Immature natural killer cell (primary cell): Measurements from ENCODE around the gene ACACB. TPM values are rescaled to one million over a fixed set of nuclear protein-coding genes. Genes with fewer than 3 reads are reported as not detected.
A peak's percentile ranks its signal among the peaks of the same experiment; 100 is the strongest.

ENCODE experiments used
- DNase-seq, 3 donors: peaks; one replicate each; pipeline ENCODE4 v3.0.0; 2022; ENCODE audit warnings: mixed read lengths in 1 of 3
- H3K27ac Mint-ChIP-seq, 6 donors: one replicate each; pipeline ENCODE4 v1.8.0; 2020; ENCODE audit warnings: mixed read lengths in 6 of 6, mild to moderate bottlenecking in 5 of 6, inconsistent platforms in 4 of 6, moderate library complexity in 3 of 6
- H3K27me3 Mint-ChIP-seq, 3 donors: one replicate each; pipeline ENCODE4 v1.8.0; 2020 to 2021; ENCODE audit warnings: low read depth in 3 of 3, mild to moderate bottlenecking in 3 of 3, mixed read lengths in 3 of 3, moderate library complexity in 3 of 3, inconsistent platforms in 1 of 3
- H3K36me3 Mint-ChIP-seq, 3 donors: one replicate each; pipeline ENCODE4 v1.8.0; 2020; ENCODE audit warnings: mixed read lengths in 3 of 3, inconsistent platforms in 2 of 3, mild to moderate bottlenecking in 2 of 3
- H3K4me1 Mint-ChIP-seq, 2 donors: one replicate each; pipeline ENCODE4 v1.8.0; 2020; ENCODE audit warnings: inconsistent platforms in 2 of 2, mild to moderate bottlenecking in 2 of 2, mixed read lengths in 2 of 2, moderate library complexity in 1 of 2
- H3K4me3 Mint-ChIP-seq, 5 donors: one replicate each; pipeline ENCODE4 v1.8.0; 2020; ENCODE audit warnings: mild to moderate bottlenecking in 5 of 5, mixed read lengths in 5 of 5, inconsistent platforms in 3 of 5, moderate library complexity in 3 of 5
- H3K9me3 Mint-ChIP-seq, 6 donors: one replicate each; pipeline ENCODE4 v1.8.0; 2020; ENCODE audit warnings: mild to moderate bottlenecking in 6 of 6, mixed read lengths in 6 of 6, inconsistent platforms in 4 of 6, moderate library complexity in 3 of 6
- polyA plus RNA-seq, 3 donors: library from polyadenylated mRNA; unstranded; fragments of 300-500 nt; fragmentation: Illumina TruSeq; gene quantifications; one replicate each; pipeline ENCODE4 v1.2.3, GENCODE V29; 2021

Gene ACACB
- polyA plus RNA-seq, 3 donors from 2014 or later, result 1.2 to 2.1 TPM; not detected in 1

- H3K27ac Mint-ChIP-seq, result no peak overlapping the region
- H3K36me3 Mint-ChIP-seq, result no peaks in the 10 kb centered on the region
- H3K9me3 Mint-ChIP-seq, result no peaks in the 10 kb centered on the region
- no peak for DNase-seq
- H3K27me3 Mint-ChIP-seq, result peaks cover 0 to 9% (median 2%) of the 10 kb centered on the region in 3 donors
- no peaks in the 10 kb centered on the region for H3K4me1 Mint-ChIP-seq
- no peak overlapping the region for H3K4me3 Mint-ChIP-seq
Observed at GRCh38 chr12:109286252-109286651, 169.9 kb downstream of the ACACB start.

- Mint-ChIP-seq H3K4me3 (no peak overlapping the region), H3K36me3 (no peaks in the 10 kb centered on the region), H3K9me3 (no peaks in the 10 kb centered on the region), H3K4me1 (no peaks in the 10 kb centered on the region), H3K27ac (no peak overlapping the region), H3K27me3 (peaks cover 0 to 9% (median 2%) of the 10 kb centered on the region in 3 donors)
- DNase-seq, result no peak
Observed at GRCh38 chr12:109286652-109287051, 170.3 kb downstream of the ACACB start.

DNA sequence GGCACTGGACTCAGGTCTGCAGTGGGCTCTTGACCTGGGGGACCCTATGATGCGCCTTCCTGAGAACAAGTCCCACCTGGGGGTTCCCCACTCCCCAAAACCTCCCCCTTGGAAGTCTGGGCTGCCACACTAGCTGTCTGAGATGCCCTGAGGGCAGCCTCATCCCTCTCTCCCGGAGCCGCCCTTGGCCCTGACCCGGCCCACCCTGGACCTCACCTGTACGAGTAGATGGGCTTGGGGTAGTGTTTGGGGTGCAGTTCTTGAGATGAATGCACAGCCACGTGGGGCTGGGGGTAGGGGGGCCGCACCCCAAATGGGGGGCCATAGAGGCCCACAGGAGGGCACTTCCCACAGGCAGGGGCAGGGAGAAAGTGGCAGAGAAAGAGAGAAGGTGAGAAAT, 170.8 kb downstream of the ACACB start:
- Mint-ChIP-seq H3K4me3 (no peak overlapping the region), H3K27me3 (peaks cover under 1 to 9% (median 2%) of the 10 kb centered on the region in 3 donors), H3K4me1 (no peaks in the 10 kb centered on the region), H3K27ac (no peak overlapping the region), H3K36me3 (no peaks in the 10 kb centered on the region), H3K9me3 (no peaks in the 10 kb centered on the region)
- no peak for DNase-seq

DNA sequence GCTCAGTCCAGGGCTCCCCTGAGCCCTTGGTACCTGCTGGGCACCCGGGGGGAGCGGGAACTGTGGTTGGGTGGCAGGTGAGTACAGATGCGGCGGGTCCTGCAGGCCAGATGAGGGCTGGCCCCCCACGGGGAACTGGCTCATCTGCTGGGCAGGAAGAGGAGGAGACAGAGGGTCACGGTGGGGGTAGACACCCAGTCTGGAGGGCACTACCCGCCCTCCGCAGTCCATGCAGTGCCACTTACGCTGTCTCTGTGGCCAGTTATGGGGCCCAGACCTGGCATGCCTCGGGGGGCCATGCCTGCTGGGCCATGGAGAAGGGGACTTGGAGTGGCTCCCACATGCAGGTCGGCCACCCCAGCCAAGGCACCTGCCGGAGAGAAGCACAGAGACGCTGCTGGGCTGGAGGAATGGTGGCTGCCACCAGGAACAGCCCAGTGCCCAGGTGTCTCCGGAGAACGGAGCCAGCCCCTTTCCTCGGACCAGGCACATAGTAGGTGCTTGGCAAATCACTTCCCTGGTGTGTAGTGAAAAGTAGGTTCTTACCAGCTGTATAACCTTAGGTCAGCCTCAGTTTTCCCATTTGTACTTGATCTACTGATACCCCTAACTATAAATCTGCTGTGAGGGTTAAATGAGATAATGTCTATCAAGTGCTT, 171.6 kb downstream of the ACACB start:
- DNase-seq, result no peak
- Mint-ChIP-seq H3K9me3 (no peaks in the 10 kb centered on the region), H3K4me3 (no peak overlapping the region), H3K36me3 (no peaks in the 10 kb centered on the region), H3K27me3 (peaks cover 2 to 10% (median 3%) of the 10 kb centered on the region in 3 donors), H3K4me1 (no peaks in the 10 kb centered on the region), H3K27ac (no peak overlapping the region)

- no peaks in the 10 kb centered on the region for H3K36me3 Mint-ChIP-seq
- H3K27me3 Mint-ChIP-seq, result peaks cover 2 to 12% (median 4%) of the 10 kb centered on the region in 3 donors
- H3K27ac Mint-ChIP-seq, result no peak overlapping the region
- H3K9me3 Mint-ChIP-seq, result no peaks in the 10 kb centered on the region
- DNase-seq, result no peak
- H3K4me3 Mint-ChIP-seq, result no peak overlapping the region
- no peaks in the 10 kb centered on the region for H3K4me1 Mint-ChIP-seq
Observed at GRCh38 chr12:109288571-109288970, 172.2 kb downstream of the ACACB start.

GRCh38 chr12:109289004-109289403, 172.6 kb downstream of the ACACB start:
- Mint-ChIP-seq H3K36me3 (no peaks in the 10 kb centered on the region), H3K4me1 (no peaks in the 10 kb centered on the region), H3K4me3 (no peak overlapping the region), H3K27me3 (peaks cover 4 to 9% (median 4%) of the 10 kb centered on the region in 3 donors), H3K27ac (no peak overlapping the region), H3K9me3 (no peaks in the 10 kb centered on the region)
- DNase-seq, result no peak

- H3K9me3 Mint-ChIP-seq, result no peaks in the 10 kb centered on the region
- H3K4me1 Mint-ChIP-seq, result no peaks in the 10 kb centered on the region
- peaks cover 4 to 9% (median 4%) of the 10 kb centered on the region in 3 donors for H3K27me3 Mint-ChIP-seq
- no peak overlapping the region for H3K4me3 Mint-ChIP-seq
- DNase-seq, result no peak
- no peaks in the 10 kb centered on the region for H3K36me3 Mint-ChIP-seq
- H3K27ac Mint-ChIP-seq, result no peak overlapping the region
Observed at GRCh38 chr12:109289551-109289950, 173.2 kb downstream of the ACACB start.

GRCh38 chr12:109290061-109290460, 173.7 kb downstream of the ACACB start:
- H3K27me3 Mint-ChIP-seq, result peaks cover 4 to 12% (median 4%) of the 10 kb centered on the region in 3 donors
- no peaks in the 10 kb centered on the region for H3K4me1 Mint-ChIP-seq
- H3K36me3 Mint-ChIP-seq, result no peaks in the 10 kb centered on the region
- no peak overlapping the region for H3K27ac Mint-ChIP-seq
- no peaks in the 10 kb centered on the region for H3K9me3 Mint-ChIP-seq
- no peak for DNase-seq
- no peak overlapping the region for H3K4me3 Mint-ChIP-seq

- no peak for DNase-seq
- H3K4me1 Mint-ChIP-seq, result no peaks in the 10 kb centered on the region
- no peak overlapping the region for H3K4me3 Mint-ChIP-seq
- H3K27me3 Mint-ChIP-seq, result peaks cover 4 to 12% (median 4%) of the 10 kb centered on the region in 3 donors
- H3K36me3 Mint-ChIP-seq, result no peaks in the 10 kb centered on the region
- no peak overlapping the region for H3K27ac Mint-ChIP-seq
- no peaks in the 10 kb centered on the region for H3K9me3 Mint-ChIP-seq
Observed at GRCh38 chr12:109291117-109291516, 174.7 kb downstream of the ACACB start.

DNA sequence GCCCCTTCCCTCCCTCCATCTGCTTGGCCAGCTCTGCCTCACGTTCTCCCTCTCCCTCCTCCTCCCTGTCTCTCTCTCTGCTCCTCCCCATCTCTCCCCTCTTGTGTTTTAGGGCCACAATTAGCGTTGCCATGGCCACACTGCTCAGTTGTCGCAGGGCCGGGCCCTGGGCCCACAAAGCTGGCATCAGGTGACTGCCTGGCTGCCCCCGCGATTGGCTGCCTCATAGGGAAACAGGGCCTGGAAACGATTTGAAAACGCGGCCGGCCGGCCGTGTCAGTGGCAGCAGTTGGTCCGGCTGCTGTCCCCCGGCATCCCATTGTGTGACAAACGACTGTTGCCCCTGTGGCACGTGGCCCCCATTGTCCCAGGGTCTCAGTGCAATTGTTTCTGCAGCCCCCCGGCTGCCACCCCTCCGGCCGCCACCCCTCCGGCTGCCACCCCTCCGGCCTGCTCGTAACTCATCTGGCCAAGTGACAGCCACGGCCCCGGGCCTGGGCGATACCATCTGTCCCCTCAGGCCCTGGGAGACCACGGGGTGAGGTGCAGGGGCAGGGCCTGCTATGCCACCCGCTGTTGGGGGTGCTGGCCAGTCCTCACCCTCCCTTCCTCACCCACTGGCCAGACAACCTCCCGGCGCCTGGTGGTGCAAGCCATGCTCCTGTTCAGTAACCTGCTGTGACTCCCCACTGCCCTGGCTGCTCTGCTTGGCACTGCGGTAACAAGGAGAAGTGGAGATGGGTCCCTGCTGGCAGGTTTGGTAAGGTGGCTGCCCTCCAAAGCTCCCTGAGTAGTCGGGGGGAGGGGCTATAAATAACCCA, 175.3 kb downstream of the ACACB start:
- no peaks in the 10 kb centered on the region for H3K4me1 Mint-ChIP-seq
- no peak for DNase-seq
- H3K4me3 Mint-ChIP-seq, result no peak overlapping the region
- no peaks in the 10 kb centered on the region for H3K9me3 Mint-ChIP-seq
- H3K36me3 Mint-ChIP-seq, result no peaks in the 10 kb centered on the region
- H3K27ac Mint-ChIP-seq, result no peak overlapping the region
- peaks cover 4 to 12% (median 4%) of the 10 kb centered on the region in 3 donors for H3K27me3 Mint-ChIP-seq

DNA sequence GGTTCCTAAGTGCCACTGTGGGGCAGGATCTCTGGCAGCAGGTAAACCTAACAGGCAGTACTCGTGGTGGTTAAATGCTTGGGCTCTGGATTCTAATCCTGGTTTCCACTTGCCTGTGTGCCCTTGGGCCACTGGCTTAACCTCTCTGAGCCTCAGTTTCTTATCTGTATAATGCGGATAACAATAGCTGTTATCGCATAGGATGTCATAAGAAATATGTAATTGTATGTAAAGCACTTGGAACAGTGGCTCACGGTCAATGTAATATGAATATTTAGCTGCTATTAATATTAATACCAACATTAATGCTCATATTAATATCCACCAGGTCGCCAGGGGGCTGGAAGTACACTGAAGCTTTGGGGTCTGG, 175.9 kb downstream of the ACACB start:
- no peak overlapping the region for H3K27ac Mint-ChIP-seq
- H3K4me1 Mint-ChIP-seq, result no peaks in the 10 kb centered on the region
- no peaks in the 10 kb centered on the region for H3K9me3 Mint-ChIP-seq
- no peaks in the 10 kb centered on the region for H3K36me3 Mint-ChIP-seq
- peaks cover 4 to 12% (median 4%) of the 10 kb centered on the region in 3 donors for H3K27me3 Mint-ChIP-seq
- DNase-seq, result no peak
- H3K4me3 Mint-ChIP-seq, result peak overlapping the region in 1 of 5 donors; percentile 38

- H3K4me3 Mint-ChIP-seq, result no peak overlapping the region
- no peaks in the 10 kb centered on the region for H3K4me1 Mint-ChIP-seq
- DNase-seq, result no peak
- H3K9me3 Mint-ChIP-seq, result no peaks in the 10 kb centered on the region
- no peaks in the 10 kb centered on the region for H3K36me3 Mint-ChIP-seq
- peaks cover 4 to 12% (median 4%) of the 10 kb centered on the region in 3 donors for H3K27me3 Mint-ChIP-seq
- H3K27ac Mint-ChIP-seq, result no peak overlapping the region
Observed at GRCh38 chr12:109293106-109293505, 176.7 kb downstream of the ACACB start.

GRCh38 chr12:109294286-109294796, 178.0 kb downstream of the ACACB start:
- H3K27me3 Mint-ChIP-seq, result peaks cover 4 to 7% (median 5%) of the 10 kb centered on the region in 3 donors
- DNase-seq, result no peak
- H3K9me3 Mint-ChIP-seq, result no peaks in the 10 kb centered on the region
- H3K27ac Mint-ChIP-seq, result no peak overlapping the region
- H3K36me3 Mint-ChIP-seq, result no peaks in the 10 kb centered on the region
- H3K4me1 Mint-ChIP-seq, result no peaks in the 10 kb centered on the region
- no peak overlapping the region for H3K4me3 Mint-ChIP-seq

DNA sequence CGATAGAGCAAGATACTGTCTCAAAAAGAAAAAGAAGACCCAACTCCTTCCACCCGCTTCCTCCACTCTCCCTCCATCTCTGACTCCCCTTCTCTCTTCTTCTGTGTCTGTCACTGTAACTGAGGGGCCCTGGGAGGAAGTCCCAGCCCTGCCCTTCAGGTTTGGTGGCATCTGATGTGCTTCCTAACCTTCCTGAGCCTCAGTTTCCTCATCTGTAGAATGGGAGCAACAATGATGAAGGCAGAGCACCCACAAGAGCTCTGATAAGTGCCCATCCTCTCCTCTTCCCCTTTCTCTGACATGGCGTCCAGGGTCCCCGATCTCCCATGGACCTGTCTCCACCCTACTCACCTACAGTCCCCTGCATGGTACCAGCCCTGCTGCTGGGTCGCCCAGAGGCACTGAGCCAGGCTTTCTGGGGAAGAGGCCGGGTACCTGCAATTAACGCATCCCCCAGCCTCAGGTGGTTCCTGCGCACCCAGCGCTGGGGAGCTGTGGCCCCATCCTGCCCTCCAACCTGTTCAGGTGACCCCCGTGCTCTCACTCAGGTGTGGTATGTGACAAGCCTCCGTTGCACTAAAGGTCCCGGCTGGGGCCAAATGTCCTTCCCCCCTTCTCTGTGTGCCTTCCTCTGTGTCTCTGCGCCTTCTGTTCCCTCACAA, 179.5 kb downstream of the ACACB start:
- Mint-ChIP-seq H3K27ac (no peak overlapping the region), H3K27me3 (peaks cover 4 to 9% (median 5%) of the 10 kb centered on the region in 3 donors), H3K9me3 (no peaks in the 10 kb centered on the region), H3K36me3 (no peaks in the 10 kb centered on the region), H3K4me1 (no peaks in the 10 kb centered on the region), H3K4me3 (no peak overlapping the region)
- no peak for DNase-seq
